ENCODE measurements around the gene ZFAND2B.

DNA sequence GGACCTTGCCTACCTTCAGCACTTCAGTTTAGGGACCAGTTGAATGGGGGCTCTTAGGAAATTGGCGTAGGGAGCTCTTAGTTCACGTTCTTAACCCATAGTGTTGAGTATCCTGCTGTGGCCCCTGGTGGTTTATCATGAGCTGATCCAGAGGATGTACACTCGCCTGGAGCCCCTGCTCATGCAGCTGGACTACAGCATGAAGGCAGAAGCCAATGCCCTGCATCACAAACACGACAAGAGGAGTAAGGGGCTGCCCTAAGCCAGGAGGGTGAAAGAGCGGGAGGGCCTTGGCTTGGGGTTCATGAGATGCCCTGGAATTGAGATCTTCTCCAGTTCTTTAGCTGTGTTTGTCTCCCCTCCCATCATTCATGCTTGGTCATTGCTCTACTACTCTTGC is 25.6 kb upstream of the ZFAND2B start:
- TF ChIP-seq, protein P1, sequence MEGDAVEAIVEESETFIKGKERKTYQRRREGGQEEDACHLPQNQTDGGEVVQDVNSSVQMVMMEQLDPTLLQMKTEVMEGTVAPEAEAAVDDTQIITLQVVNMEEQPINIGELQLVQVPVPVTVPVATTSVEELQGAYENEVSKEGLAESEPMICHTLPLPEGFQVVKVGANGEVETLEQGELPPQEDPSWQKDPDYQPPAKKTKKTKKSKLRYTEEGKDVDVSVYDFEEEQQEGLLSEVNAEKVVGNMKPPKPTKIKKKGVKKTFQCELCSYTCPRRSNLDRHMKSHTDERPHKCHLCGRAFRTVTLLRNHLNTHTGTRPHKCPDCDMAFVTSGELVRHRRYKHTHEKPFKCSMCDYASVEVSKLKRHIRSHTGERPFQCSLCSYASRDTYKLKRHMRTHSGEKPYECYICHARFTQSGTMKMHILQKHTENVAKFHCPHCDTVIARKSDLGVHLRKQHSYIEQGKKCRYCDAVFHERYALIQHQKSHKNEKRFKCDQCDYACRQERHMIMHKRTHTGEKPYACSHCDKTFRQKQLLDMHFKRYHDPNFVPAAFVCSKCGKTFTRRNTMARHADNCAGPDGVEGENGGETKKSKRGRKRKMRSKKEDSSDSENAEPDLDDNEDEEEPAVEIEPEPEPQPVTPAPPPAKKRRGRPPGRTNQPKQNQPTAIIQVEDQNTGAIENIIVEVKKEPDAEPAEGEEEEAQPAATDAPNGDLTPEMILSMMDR (conservative IDR thresholded peaks at IDR 0.05; ENCODE audit: low read depth, low read length), result no peak
- no peak for TF ChIP-seq EZH2 (IDR thresholded peaks at IDR 0.05; ENCODE audit: low read length, unreplicated experiment)
